Measurements from ENCODE around the gene UBE2Z. TPM values are rescaled to one million over a fixed set of nuclear protein-coding genes. Genes with fewer than 3 reads are reported as not detected.

UBE2Z gene
- total and polyA plus RNA-seq, 9 of the 15 experiments (the other 6 are each of a cell fraction or from before 2014, with no cell fraction given) = 11.8 to 89.0 (median 38.2) TPM

DNA sequence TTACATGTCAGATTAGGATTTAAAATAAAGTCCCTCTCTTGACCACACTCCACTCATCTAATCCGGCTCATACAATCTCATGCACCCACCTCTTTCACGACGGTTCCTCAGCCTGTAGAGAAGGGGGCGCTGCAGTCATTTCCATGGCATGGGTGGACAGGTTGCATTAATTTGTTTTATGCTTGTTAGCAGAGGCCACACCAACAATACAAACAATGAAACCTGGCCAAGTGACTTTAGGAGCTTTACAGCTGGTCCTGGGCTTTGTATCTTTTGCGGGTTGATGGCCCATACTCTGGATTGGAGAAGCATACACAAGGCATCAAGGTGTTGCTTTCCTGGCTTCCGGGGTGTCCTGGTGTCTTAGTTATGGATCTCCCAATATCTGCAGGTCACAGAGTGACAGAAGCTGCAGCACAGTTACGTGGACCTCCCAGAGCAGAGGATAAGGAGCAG lies 46.1 kb downstream of the UBE2Z start (continued):
- TF ChIP-seq ATF7 (IDR thresholded peaks at IDR 0.05) (0 out of 2 replicates have a peak, but pooled peaks have one; percentile 27), ESRRA (IDR thresholded peaks at IDR 0.05; ENCODE audit: borderline replicate concordance, low read depth) (peak; percentile 38; the same call in 1 of the 2 replicates), SMC3 (conservative IDR thresholded peaks at IDR 0.05; ENCODE audit: insufficient read depth, low read depth, low read length) (peak; percentile 73; the same call in 1 of the 2 replicates), ATF1 (CRISPR knock-in tag; IDR thresholded peaks at IDR 0.05) (no peak), ATF1 (tag; IDR thresholded peaks at IDR 0.05) (peak; percentile 40; the same call in 1 of the 2 replicates), BRF1 (IDR thresholded peaks at IDR 0.05; ENCODE audit: borderline replicate concordance, extremely low read depth, insufficient read length) (no peak), ZBTB5 (IDR thresholded peaks at IDR 0.05) (no peak), KLF16 (IDR thresholded peaks at IDR 0.05) (peak; percentile 62), SMAD2 (IDR thresholded peaks at IDR 0.05; ENCODE audit: low read depth, low read length) (no peak), ARNT (IDR thresholded peaks at IDR 0.05) (0 out of 4 replicates have a peak, but pooled peaks of 1 of the 2 experiments have one; percentile 40), HOMEZ (CRISPR knock-in tag; IDR thresholded peaks at IDR 0.05) (no peak), VEZF1 (CRISPR knock-in tag; IDR thresholded peaks at IDR 0.05) (peak; percentile 38; the same call in 1 of the 2 replicates), LEF1 (IDR thresholded peaks at IDR 0.05) (0 out of 2 replicates have a peak, but pooled peaks have one; percentile 23), RAD21 (CRISPR knock-in tag; conservative IDR thresholded peaks at IDR 0.05 in 1 of 2, IDR thresholded peaks at IDR 0.05 in 1 of 2) (peak; percentile 95 to 99), SNIP1 (IDR thresholded peaks at IDR 0.05; ENCODE audit: low read depth) (no peak), ETV1 (tag; conservative IDR thresholded peaks at IDR 0.05; ENCODE audit: low read depth) (0 out of 2 replicates have a peak, but pooled peaks have one; percentile 19), L3MBTL2 (IDR thresholded peaks at IDR 0.05) (peak; percentile 37; the same call in 1 of the 2 replicates), CREM (IDR thresholded peaks at IDR 0.05; ENCODE audit: low read depth) (peak; percentile 39; the same call in 1 of the 2 replicates), NFIC (IDR thresholded peaks at IDR 0.05) (peak; percentile 19; the same call in 1 of the 2 replicates), HMGN3 (IDR thresholded peaks at IDR 0.05; ENCODE audit: borderline replicate concordance, extremely low read depth, insufficient read length, low read depth, low read length) (no peak)
- TF ChIP-seq, protein P1, sequence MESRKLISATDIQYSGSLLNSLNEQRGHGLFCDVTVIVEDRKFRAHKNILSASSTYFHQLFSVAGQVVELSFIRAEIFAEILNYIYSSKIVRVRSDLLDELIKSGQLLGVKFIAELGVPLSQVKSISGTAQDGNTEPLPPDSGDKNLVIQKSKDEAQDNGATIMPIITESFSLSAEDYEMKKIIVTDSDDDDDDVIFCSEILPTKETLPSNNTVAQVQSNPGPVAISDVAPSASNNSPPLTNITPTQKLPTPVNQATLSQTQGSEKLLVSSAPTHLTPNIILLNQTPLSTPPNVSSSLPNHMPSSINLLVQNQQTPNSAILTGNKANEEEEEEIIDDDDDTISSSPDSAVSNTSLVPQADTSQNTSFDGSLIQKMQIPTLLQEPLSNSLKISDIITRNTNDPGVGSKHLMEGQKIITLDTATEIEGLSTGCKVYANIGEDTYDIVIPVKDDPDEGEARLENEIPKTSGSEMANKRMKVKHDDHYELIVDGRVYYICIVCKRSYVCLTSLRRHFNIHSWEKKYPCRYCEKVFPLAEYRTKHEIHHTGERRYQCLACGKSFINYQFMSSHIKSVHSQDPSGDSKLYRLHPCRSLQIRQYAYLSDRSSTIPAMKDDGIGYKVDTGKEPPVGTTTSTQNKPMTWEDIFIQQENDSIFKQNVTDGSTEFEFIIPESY (CRISPR knock-in tag; IDR thresholded peaks at IDR 0.05) = peak; percentile 61; the same call in 1 of the 2 replicates
